NT2/D1 (cell line): ENCODE measurements around the gene MCOLN3.

ENCODE experiments used
- DNase-seq: peaks from one replicate; pipeline ENCODE4 v3.0.0-alpha.2; 2011; ENCODE audit warnings: low read depth, low spot score
- H3K27me3 ChIP-seq: 2 replicates; pipeline ENCODE4 v1.6.0; 2011; ENCODE audit warnings: mild to moderate bottlenecking; ENCODE audit not compliant: insufficient read length, insufficient read depth
- H3K36me3 ChIP-seq: 2 replicates; pipeline ENCODE4 v1.6.1; 2011; ENCODE audit warnings: mild to moderate bottlenecking, low read length, mixed read lengths; ENCODE audit not compliant: insufficient read depth, insufficient read length
- H3K4me1 ChIP-seq: 2 replicates; pipeline ENCODE4 v1.5.1; 2011; ENCODE audit not compliant: insufficient read depth, insufficient read length
- H3K4me3 ChIP-seq: 2 replicates; pipeline ENCODE4 v1.5.1; 2011; ENCODE audit warnings: low read depth; ENCODE audit not compliant: insufficient read length
- H3K9ac ChIP-seq: 2 replicates; pipeline ENCODE4 v1.6.0; 2011; ENCODE audit warnings: low read depth; ENCODE audit not compliant: insufficient read length
- H3K9me3 ChIP-seq: 2 replicates; pipeline ENCODE4 v1.5.1; 2011; ENCODE audit warnings: mild to moderate bottlenecking, low read length; ENCODE audit not compliant: insufficient read depth
- SUZ12 ChIP-seq: IDR thresholded peaks from 2 replicates; pipeline ENCODE4 v1.6.1; 2011; ENCODE audit not compliant: insufficient read length, insufficient read depth; ENCODE audit errors: extremely low read depth
- YY1 ChIP-seq: IDR thresholded peaks from 2 replicates; pipeline ENCODE4 v1.6.1; 2011; ENCODE audit not compliant: insufficient read length, insufficient read depth
- ZNF274 ChIP-seq: IDR thresholded peaks from 2 replicates; pipeline ENCODE4 v1.6.1; 2011; ENCODE audit warnings: mild to moderate bottlenecking, low read depth, low read length

Gene MCOLN3

GRCh38 chr1:85001742-85002141 lies 46.6 kb downstream of the MCOLN3 start:
- no peaks in the 10 kb centered on the region for H3K36me3 ChIP-seq
- TF ChIP-seq SUZ12 (no peak), YY1 (no peak), ZNF274 (no peak)
- H3K4me3 ChIP-seq: no peak overlapping the region
- no peak overlapping the region for H3K9ac ChIP-seq
- no peak for DNase-seq
- H3K9me3 ChIP-seq: peaks cover 11% of the 10 kb centered on the region; the same call in 1 of the 2 replicates
- H3K27me3 ChIP-seq: peaks cover 59% of the 10 kb centered on the region
- H3K4me1 ChIP-seq: no peaks in the 10 kb centered on the region

- Histone ChIP-seq H3K9me3 (no peaks in the 10 kb centered on the region; the same call in 1 of the 2 replicates), H3K36me3 (no peaks in the 10 kb centered on the region), H3K27me3 (peaks cover 88% of the 10 kb centered on the region), H3K4me1 (no peaks in the 10 kb centered on the region), H3K9ac (no peak overlapping the region), H3K4me3 (peak overlapping the region; percentile 59)
- TF ChIP-seq SUZ12 (peak; percentile 2), YY1 (no peak), ZNF274 (no peak)
- no peak for DNase-seq
Observed at GRCh38 chr1:84998642-84999280, 49.5 kb downstream of the MCOLN3 start.

GRCh38 chr1:84997667-84998600 lies 50.4 kb downstream of the MCOLN3 start:
- H3K27me3 ChIP-seq: peaks cover 88% of the 10 kb centered on the region
- peak; percentile 35 for TF ChIP-seq SUZ12
- no peak for TF ChIP-seq ZNF274
- H3K4me1 ChIP-seq: no peaks in the 10 kb centered on the region
- peak overlapping the region; percentile 59 for H3K4me3 ChIP-seq
- H3K36me3 ChIP-seq: no peaks in the 10 kb centered on the region
- H3K9me3 ChIP-seq: no peaks in the 10 kb centered on the region; the same call in 1 of the 2 replicates
- DNase-seq: peak; percentile 16
- peak overlapping the region; percentile 62 for H3K9ac ChIP-seq

DNA sequence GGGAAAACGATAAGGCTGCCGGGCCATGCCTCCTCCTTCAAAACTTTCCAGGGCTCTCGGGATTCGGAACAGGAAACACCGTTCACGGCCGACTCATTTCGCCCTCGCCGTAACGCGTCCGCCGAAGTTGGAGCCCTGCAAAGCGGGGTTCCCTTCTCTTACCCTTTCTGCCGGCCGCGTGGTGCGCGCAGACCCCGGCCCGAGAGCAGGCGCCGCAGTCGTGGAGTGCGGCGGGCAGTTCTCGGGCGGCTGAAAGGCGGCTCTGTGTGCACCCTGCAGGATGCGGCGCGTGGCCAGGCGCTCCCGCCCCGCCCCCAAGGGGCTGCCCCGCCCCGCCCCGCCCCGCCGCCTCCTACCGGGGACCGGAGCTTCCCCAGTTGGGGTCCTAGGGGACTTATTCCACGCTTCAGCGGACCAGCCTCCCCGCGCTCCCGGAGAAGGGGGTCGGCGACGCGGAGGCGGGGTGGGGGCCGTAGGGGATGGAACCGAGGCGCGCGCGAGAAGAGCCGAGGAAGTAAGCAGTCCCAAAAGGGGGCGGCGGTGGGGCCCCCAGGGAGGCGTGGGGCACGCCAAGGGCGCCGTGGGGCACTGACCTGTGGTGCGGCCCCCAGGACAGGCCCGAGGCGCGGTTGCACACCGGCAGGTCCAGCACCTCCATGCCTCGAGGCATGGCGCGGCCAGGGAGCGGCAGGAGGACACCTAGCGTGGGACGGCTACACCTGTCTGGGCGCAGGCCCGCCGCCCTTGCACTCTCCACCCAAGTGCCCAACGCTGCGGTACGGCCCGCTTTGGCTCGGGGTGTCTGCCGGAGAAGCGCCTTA lies 51.2 kb downstream of the MCOLN3 start, which contains the start of gene MCOLN2:
TSS of gene MCOLN2 (minus strand) at position 268 of the 821 bp plus-strand sequence. CDS start at position 27, 241 bp downstream.
- Histone ChIP-seq H3K27me3 (peaks cover 81% of the 10 kb centered on the region), H3K9me3 (no peaks in the 10 kb centered on the region; the same call in 1 of the 2 replicates), H3K4me1 (no peaks in the 10 kb centered on the region), H3K9ac (peak within 1 kb of the TSS; percentile 79), H3K36me3 (no peaks in the 10 kb centered on the region), H3K4me3 (peak within 1 kb of the TSS; percentile 59)
- TF ChIP-seq YY1: no peak
- no peak for TF ChIP-seq SUZ12
- no peak for TF ChIP-seq ZNF274
- no peak for DNase-seq

GRCh38 chr1:84995484-84996334 lies 52.6 kb downstream of the MCOLN3 start:
- Histone ChIP-seq H3K36me3 (no peaks in the 10 kb centered on the region), H3K4me3 (no peak overlapping the region), H3K9ac (no peak overlapping the region), H3K4me1 (no peaks in the 10 kb centered on the region), H3K27me3 (peaks cover 68% of the 10 kb centered on the region), H3K9me3 (no peaks in the 10 kb centered on the region; the same call in 1 of the 2 replicates)
- TF ChIP-seq SUZ12 (no peak), YY1 (no peak), ZNF274 (no peak)
- DNase-seq: no peak

DNA sequence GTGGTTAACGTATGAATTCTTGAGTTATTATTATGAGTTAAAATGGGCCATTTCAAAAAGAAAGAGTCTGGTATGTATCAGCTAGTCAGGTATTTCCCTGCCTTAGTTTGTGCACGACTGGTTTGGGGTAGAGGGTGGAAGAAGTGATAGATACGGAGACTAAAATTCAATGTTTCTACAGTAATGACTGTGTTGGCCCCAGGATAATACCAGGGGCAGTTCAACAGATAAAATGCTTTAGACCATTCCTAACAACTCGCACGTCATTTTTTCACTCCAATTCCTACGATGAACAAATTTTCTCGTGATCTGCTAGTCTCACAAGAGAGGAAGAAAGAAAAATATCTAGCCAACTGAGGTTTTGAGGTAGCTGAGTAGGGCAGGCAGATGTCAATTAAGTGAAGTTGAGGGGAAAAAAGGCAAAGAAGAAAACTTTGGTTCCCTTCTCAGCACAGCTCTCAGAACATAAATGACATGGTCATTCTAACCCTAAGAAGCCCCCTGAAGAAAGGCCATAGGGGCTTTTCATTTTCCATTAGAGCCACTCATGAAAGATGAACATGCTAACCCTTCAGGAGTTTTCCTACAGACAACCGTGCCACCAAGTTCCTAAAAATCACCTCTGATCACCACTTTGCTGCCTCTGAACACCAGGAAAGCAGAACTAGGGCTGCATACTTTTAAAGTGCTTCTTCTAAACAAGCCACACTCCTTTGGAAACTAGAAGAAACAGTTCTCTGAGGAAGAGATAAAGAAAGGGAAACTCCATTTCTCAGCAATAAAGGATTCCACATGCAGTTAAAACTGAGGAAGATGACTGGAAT lies 57.0 kb downstream of the MCOLN3 start:
- no peak for TF ChIP-seq SUZ12
- no peak for TF ChIP-seq ZNF274
- no peak for TF ChIP-seq YY1
- no peak overlapping the region for H3K9ac ChIP-seq

More for the DNA sequence above, 57.0 kb downstream of the MCOLN3 start:
- DNase-seq: no peak
- Histone ChIP-seq H3K36me3 (no peaks in the 10 kb centered on the region), H3K4me1 (no peaks in the 10 kb centered on the region), H3K9me3 (no peaks in the 10 kb centered on the region; the same call in 1 of the 2 replicates), H3K27me3 (peaks cover 25% of the 10 kb centered on the region), H3K4me3 (no peak overlapping the region)
